ENCODE results near the gene RRAGA. TPM values are rescaled to one million over a fixed set of nuclear protein-coding genes. Genes with fewer than 3 reads are reported as not detected.
"Not testable (repeated sequence)": the region's sequence is repeated elsewhere in the genome, so short reads cannot be mapped to it uniquely, and the experiment has no call there.

RRAGA gene, protein sequence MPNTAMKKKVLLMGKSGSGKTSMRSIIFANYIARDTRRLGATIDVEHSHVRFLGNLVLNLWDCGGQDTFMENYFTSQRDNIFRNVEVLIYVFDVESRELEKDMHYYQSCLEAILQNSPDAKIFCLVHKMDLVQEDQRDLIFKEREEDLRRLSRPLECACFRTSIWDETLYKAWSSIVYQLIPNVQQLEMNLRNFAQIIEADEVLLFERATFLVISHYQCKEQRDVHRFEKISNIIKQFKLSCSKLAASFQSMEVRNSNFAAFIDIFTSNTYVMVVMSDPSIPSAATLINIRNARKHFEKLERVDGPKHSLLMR
- polyA plus RNA-seq (ENCODE audit: insufficient read length in 4 of 4), result 100 to 1,000 TPM; 111 to 131 (median 115) TPM

GRCh38 chr9:19048966-19049916, at the start of gene RRAGA:
Gene RRAGA, plus strand, starts transcription at chr9:19049427. Its CDS starts 233 bp downstream, at chr9:19049660.
- DNase-seq (ENCODE audit: low read depth in 4 of 4, low spot score in 3 of 4), result peak; percentile 91 to 95 (median 93)

GRCh38 chr9:19000133-19000532, 49.1 kb upstream of the RRAGA start:
- no peak for DNase-seq (ENCODE audit: low read depth in 4 of 4, low spot score in 3 of 4)

DNA sequence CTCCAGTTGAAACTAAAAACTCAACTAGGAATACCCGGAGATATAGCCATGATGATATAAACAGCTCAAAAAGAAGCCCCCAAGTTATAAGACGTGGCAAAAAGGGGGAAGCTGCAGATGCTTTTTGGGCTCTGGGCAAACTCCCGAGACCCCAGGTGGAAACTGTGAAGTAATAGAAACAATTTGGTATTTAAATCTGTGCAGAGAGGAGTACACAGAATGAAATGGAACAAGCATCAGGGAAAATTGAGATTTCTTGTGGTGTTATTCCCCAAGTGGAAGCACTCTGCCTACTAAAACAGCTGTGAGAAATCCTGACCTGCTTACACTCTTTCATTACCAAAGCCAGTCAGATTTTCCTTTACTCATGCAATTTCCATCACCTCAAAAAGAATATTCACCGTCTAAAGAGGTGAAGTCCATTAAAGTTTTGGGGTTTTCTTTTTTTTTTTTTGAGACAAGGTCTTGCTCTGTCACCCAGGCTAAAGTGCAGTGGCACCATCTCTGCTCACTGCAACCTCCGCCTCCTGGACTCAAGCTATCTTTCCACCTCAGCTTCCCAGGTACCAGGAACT, 39.7 kb upstream of the RRAGA start:
- DNase-seq (ENCODE audit: low read depth in 4 of 4, low spot score in 3 of 4), result no peak

DNA sequence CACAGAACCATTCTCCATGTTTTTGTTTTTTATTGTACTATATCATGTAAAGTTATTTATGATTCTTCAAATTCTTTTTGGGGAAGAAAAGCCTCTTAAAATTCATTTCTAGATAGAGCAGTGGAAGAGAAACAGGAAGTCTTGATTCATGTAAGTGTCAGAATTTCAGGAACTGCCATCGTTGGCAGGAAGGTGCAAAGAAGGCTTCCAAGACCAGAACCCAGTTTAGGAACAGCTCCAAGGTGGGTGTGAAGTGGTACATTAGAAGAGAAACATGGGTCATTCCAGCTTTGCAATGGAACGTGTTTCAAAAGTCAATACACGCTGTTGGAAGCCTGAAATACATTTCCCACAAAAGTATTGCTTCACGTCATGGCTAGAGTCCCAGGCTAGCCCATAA, 31.0 kb upstream of the RRAGA start:
- DNase-seq (ENCODE audit: low read depth in 4 of 4, low spot score in 3 of 4), result no peak

GRCh38 chr9:19020886-19021455, 28.3 kb upstream of the RRAGA start:
- no peak for DNase-seq (ENCODE audit: low read depth in 4 of 4, low spot score in 3 of 4)

GRCh38 chr9:19021649-19022048, 27.6 kb upstream of the RRAGA start:
- not testable (repeated sequence) for DNase-seq (ENCODE audit: low read depth in 4 of 4, low spot score in 3 of 4)

- DNase-seq (ENCODE audit: low read depth in 4 of 4, low spot score in 3 of 4), result no peak
Observed at GRCh38 chr9:19022206-19022605, 27.0 kb upstream of the RRAGA start.

GRCh38 chr9:19023078-19023477, 26.1 kb upstream of the RRAGA start:
- DNase-seq (ENCODE audit: low read depth in 4 of 4, low spot score in 3 of 4), result no peak

- no peak for DNase-seq (ENCODE audit: low read depth in 4 of 4, low spot score in 3 of 4)
Observed at GRCh38 chr9:19026375-19026774, 22.9 kb upstream of the RRAGA start.

DNA sequence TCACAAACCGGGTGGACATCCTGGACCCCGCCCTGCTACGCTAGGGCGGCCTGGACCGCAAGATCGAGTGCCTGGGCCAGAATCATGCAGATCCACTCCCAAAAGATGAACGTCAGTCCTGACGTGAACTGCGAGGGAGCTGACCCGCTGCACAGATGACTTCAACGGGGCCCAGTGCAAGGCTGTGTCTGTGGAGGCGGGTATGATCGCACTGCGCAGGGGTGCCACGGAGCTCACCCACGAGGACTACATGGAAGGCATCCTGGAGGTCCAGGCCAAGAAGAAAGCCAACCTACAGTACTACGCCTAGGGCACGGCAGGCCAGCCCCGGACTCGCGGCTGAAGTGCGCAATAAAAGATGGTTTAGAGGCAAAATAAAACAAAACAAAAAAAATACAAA, 21.4 kb upstream of the RRAGA start:
- DNase-seq (ENCODE audit: low read depth in 4 of 4, low spot score in 3 of 4), result no peak

DNA sequence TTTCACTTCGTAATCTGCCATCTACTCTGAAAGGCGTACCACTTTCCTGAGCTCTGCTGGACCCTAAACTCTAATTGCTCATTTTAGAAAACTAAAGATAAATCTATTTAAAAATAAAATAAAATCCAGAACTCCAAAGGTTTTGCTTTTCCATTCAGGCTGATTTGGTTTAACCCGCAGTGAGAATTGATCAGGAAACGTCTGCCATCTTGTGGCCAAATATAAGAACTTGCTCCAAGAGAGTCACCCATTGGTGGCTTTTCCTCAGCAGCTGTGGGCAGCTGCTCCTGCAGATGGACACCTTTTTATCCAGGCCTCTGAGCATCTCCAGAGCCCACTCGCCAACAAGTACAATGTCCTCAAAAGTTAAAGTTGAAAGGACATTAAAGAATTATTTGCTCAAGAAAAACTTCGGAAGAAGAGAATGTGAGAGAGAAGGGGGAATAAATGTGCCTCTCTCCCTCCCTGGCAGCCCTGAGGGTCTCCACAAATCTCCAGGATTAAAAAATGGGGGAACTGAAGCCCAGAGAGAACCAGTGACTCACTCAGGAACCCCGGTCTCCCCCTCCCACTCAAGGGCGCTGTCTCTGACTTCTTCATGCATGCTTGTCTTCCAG, 20.3 kb upstream of the RRAGA start:
- peak in 3 of 4 donors; percentile 63 to 69 (median 68) for DNase-seq (ENCODE audit: low read depth in 4 of 4, low spot score in 3 of 4)

DNA sequence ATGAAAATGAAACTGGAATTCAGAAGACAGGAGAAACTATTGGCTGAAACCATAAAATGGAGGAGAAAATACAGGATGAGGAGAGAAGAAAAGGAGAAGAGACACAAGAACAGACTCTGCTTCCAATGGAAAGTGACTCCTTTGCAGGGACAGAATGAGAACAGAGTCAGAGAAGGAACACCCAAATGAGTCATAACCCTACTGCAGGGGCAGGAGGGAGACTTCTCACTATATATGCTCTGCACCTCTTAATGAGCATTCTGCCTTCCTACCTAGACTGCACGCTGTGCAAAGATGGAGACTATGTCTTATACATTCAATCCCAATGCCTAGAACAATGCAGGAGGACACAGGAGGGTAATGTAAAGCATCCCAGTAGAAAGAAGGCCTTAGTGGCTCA, 18.3 kb upstream of the RRAGA start:
- no peak for DNase-seq (ENCODE audit: low read depth in 4 of 4, low spot score in 3 of 4)

DNA sequence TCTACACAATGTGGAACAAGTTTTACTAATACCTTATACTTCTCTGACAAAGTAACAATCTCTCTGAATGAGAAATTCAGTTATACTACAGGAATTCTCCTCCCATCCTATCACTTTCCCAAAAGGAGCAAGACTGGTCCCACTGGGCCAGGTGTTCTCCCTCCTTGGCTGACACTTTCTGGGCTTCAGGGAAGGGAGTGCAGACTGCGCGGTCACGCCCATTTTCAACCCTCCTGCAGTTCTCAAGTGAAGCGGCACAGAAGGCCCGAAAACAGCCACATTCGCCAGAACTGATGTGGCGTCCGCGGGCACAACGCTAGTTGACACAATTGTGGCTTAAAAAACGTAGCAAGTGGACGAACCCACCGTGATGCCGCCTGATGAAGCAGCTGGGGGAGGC, 16.8 kb upstream of the RRAGA start:
- no peak for DNase-seq (ENCODE audit: low read depth in 4 of 4, low spot score in 3 of 4)

DNA sequence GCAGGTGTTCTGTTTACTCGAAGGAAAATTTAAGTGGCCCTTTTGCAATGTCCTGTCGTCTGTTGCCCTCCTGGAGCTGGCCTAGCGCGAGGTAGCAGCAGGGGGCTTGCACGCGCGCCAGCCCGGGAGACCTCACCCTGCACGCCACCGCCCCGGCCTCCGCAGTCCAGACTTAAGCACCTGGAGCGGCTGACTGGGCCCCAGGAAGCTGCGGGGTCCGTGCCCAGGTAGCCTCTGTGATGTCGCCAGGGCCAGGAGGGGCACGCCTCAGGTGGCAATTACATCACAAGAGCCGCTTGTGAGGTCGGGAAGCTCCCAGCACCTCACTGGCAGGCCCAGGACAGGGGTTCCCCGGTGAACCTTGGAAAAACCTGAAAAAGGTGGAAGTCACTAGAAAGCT, 16.2 kb upstream of the RRAGA start, which contains the start of gene SAXO1:
Gene SAXO1, minus strand, starts transcription at position 195 of the 400 bp plus-strand sequence. CDS start 301 bp downstream, outside the sequence.
- no peak for DNase-seq (ENCODE audit: low read depth in 4 of 4, low spot score in 3 of 4)

DNA sequence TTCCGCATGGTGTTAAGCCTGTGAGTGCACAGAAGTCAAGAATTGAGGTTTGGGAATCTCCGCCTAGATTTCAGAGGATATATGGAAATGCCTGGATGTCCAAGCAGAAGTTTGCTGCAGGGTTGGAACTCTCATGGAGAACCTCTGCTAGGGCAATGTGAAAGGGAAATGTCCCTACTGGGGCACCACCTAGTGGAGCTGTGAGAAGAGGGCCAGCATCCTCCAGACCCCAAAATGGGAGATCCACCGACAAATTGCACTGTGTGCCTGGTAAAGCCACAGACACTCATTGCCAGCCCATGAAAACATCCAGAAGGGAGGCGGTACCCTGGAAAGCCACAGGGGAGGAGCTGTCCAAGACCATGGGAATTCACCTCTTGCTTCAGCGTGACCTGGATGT, 12.6 kb upstream of the RRAGA start:
- no peak for DNase-seq (ENCODE audit: low read depth in 4 of 4, low spot score in 3 of 4)

GRCh38 chr9:19049917-19050636, 850 bp downstream of the RRAGA start:
- no peak for DNase-seq (ENCODE audit: low read depth in 4 of 4, low spot score in 3 of 4)

GRCh38 chr9:19050637-19051591, 1.7 kb downstream of the RRAGA start:
- no peak for DNase-seq (ENCODE audit: low read depth in 4 of 4, low spot score in 3 of 4)

DNA sequence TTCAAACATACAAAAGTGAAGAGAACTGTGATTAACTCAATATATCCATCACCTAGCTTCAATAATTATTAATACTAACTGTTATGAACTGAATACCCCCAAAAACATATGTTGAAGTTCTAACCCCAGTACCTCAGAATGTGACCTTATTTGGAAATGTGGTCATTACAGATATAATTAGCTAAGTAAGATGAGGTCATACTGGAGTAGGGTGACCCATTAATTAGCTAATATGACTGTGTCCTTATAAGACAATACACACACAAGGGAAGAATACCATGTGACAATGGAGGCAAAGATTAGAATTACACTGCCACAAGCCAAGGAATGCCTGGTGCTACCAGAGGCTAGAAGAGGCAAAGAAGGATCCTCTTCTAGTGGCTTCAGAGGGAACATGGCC, 7.8 kb downstream of the RRAGA start:
- DNase-seq (ENCODE audit: low read depth in 4 of 4, low spot score in 3 of 4), result no peak

- no peak for DNase-seq (ENCODE audit: low read depth in 4 of 4, low spot score in 3 of 4)
Observed at GRCh38 chr9:19074229-19074628, 25.0 kb downstream of the RRAGA start.

Data from right renal pelvis (tissue), 4 donors.